IPS-18c (cell line): ENCODE results near the gene ADAM23.
A peak's percentile ranks its signal among the peaks of the same experiment; 100 is the strongest.

ENCODE experiments used
- H3K4me3 ChIP-seq: 2 replicates; pipeline ENCODE4 v1.7.0; 2013; ENCODE audit warnings: low read depth, mild to moderate bottlenecking, low read length, moderate library complexity; ENCODE audit not compliant: insufficient read depth
- H3K9me3 ChIP-seq: one replicate; pipeline ENCODE4 v1.6.1; 2013; ENCODE audit warnings: mild to moderate bottlenecking, low read length, moderate library complexity; ENCODE audit not compliant: control insufficient read depth, insufficient read depth

Gene ADAM23

DNA sequence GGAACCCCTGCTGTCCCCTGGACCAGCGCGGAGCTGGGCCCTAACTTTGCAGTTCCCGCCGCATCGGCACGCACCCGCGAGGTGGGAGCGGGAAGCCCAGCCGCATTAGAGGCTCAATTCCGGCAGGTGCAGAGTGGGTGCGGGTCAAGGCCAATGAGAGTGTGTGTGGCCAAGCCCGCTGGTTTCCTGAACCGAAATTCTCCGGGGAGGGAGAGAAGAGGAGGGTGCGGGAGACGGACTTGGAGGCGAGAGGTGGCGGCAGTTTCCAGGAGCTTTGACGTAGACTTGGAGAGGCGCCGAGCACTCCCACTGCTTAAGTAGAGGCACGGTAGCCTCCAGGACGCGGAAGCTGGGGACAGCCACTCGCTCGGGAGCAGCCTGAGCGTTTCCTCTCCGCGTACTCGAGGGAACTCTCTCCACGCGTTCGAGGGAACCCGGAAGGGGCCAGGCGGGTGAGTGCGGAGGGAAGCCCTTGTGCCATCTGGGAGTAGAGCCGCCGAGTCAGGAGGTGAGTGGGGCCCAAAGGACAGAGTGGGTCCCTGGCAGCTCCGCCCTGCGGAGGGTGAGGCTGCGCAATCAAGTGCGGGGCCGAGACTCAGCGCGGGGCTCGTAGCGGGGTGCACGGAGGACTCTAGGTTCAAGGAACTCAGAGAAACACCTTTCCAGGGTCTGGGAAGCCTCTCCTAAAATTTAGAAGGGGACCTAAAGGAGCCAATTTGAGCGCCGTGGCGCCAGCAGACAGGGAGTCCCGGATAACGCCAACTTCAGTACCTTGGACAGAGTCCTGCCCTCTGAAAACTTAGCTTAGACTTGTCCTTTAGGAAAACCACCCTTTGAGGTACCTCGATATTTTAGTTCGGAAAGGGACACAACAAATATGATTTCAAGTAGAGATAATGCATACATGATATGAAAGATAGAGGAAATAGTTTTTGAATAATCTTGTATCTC is 199.0 kb downstream of the ADAM23 start, which contains the start of gene FAM237A:
FAM237A (plus strand) TSS at position 413 of the 951 bp plus-strand sequence. CDS start 1,750 bp downstream, outside the sequence.
- Histone ChIP-seq H3K4me3 (peak within 1 kb of the TSS; percentile 60), H3K9me3 (no peaks in the 10 kb centered on the region)

DNA sequence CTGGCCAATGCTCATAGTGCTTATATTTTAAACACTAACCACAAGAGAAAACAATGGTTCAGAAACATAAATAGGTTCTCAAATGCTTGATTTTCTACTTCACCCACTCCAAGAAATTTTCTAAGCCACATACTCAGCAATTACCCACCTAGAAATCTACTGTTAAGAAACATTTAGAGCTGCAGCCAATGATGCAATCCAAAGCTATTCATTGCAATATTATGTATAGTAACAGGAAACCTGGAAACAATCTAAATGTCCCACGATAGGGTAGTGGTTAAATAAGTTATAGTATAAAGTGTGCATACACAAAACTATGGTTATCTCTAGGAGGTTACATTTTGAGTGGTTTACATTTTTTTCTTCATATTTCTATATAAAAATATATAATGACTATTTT is 204.7 kb downstream of the ADAM23 start:
- Histone ChIP-seq H3K9me3 (no peaks in the 10 kb centered on the region), H3K4me3 (no peak overlapping the region)

DNA sequence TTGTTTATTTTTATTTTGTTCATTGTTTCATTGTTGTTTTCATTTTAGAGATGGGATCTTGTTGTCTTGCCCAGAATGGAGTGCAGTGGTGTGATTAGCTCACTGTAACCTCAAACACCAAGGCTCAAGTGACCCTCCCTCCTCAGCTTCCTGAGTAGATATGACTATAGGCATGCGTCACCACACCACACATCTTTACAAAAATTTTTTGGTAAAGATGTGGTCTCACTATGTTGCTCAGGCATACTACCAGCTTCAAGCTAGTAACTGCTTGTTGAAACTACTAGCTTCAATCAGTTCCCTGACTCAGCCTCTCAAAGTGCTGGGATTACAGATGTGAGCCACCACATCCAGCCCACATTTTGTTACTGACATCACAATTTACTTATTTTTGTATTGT is 213.8 kb downstream of the ADAM23 start:
- Histone ChIP-seq H3K9me3 (no peaks in the 10 kb centered on the region), H3K4me3 (no peak overlapping the region)

DNA sequence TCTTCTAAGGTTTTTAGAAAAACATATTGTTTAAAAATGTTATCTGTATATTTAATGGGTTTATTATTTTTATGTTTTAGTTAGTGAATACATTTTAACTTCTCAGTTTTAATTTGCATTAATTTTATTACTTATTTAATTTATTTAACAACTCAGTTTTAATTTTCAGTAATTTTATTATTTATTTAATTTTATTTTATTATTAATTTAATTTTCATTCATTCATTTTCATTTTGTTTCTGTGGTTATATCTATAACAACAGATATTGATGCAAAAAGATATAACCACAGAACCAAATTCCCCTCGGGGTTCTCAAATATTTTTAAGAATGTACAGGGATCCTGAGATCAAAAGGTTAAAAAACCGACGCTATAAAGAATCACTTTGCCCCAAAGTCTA is 221.9 kb downstream of the ADAM23 start:
- Histone ChIP-seq H3K4me3 (no peak overlapping the region), H3K9me3 (no peaks in the 10 kb centered on the region)
